T-cell (primary cell): ENCODE data around the gene OTOP3. TPM values are rescaled to one million over a fixed set of nuclear protein-coding genes. Genes with fewer than 3 reads are reported as not detected.

Source experiments
- ATAC-seq, 4 experiments: fragments of 200-7000 bp in 3 of 4; fragments of 150-1000 bp in 1 of 4; cut with Tn5 transposase; replicated peaks in 1 of 4; 1 replicate in 3 of 4; 2 replicates in 1 of 4; pipeline ENCODE4 v1.10.0; 2021; ENCODE audit warnings: moderate library complexity in 3 of 4, mild to moderate bottlenecking in 2 of 4, moderate number of reproducible peaks in 1 of 4
- CTCF ChIA-PET, 2 donors: fragments of 300-600 bp; sonication (Branson Sonifier 250); formaldehyde crosslinking; loops; one replicate each; lab custom pipeline; 2022; ENCODE audit warnings: antibody characterized with exemption in 2 of 2; lab: Charles Lee
- POLR2A ChIA-PET, 2 donors: fragments of 300-600 bp; sonication (Branson Sonifier 250); formaldehyde crosslinking; loops; one replicate each; lab custom pipeline; 2022; ENCODE audit warnings: antibody characterized with exemption in 2 of 2; lab: Charles Lee
- DNase-seq, 35 experiments: peaks; one replicate each; pipeline versions ENCODE4 v3.0.0 to v3.0.0-alpha.2; 2013 to 2023
- H3K27ac ChIP-seq: one replicate; pipeline ENCODE4 v1.5.1; 2013; ENCODE audit warnings: low read length
- H3K27me3 ChIP-seq, 2 experiments: replicated peaks in 1 of 2; 1 replicate in 1 of 2; 2 replicates in 1 of 2; pipeline versions ENCODE4 v1.6.1 to v1.7.0; 2013; ENCODE audit warnings: low read length in 1 of 2, mixed read lengths in 1 of 2; ENCODE audit not compliant: control insufficient read depth in 2 of 2, insufficient read depth in 2 of 2; ENCODE audit errors: extremely low read depth in 1 of 2
- H3K36me3 ChIP-seq, 2 donors: 1 replicate in 1 of 2; 2 replicates in 1 of 2; pipeline versions ENCODE4 v1.6.1 to v1.7.0; 2013; ENCODE audit warnings: low read length in 1 of 2; ENCODE audit not compliant: control insufficient read depth in 2 of 2, insufficient read depth in 1 of 2; ENCODE audit errors: extremely low read depth in 1 of 2
- H3K4me1 ChIP-seq, 2 experiments: 1 replicate in 1 of 2; 2 replicates in 1 of 2; pipeline versions ENCODE4 v1.6.1 to v1.7.0; 2013; ENCODE audit warnings: low read length in 2 of 2, mixed read lengths in 1 of 2; ENCODE audit not compliant: insufficient read depth in 2 of 2, control insufficient read depth in 1 of 2; ENCODE audit errors: extremely low read depth in 1 of 2
- H3K4me3 ChIP-seq, 2 donors: 1 replicate in 1 of 2; 2 replicates in 1 of 2; pipeline versions ENCODE4 v1.5.1 to v1.7.0; 2013; ENCODE audit warnings: mild to moderate bottlenecking in 2 of 2, low read length in 1 of 2, moderate library complexity in 1 of 2; ENCODE audit not compliant: control insufficient read depth in 1 of 2; ENCODE audit errors: extremely low read depth in 1 of 2
- H3K9me3 ChIP-seq: 2 replicates; pipeline ENCODE4 v1.7.0; 2013
- H3K27ac Mint-ChIP-seq, 2 donors: one replicate each; pipeline ENCODE4 v1.8.0; 2020 to 2021; ENCODE audit warnings: mild to moderate bottlenecking in 2 of 2, mixed read lengths in 2 of 2
- H3K27me3 Mint-ChIP-seq, 2 donors: one replicate each; pipeline ENCODE4 v1.8.0; 2021 to 2022; ENCODE audit warnings: mixed read lengths in 2 of 2
- H3K36me3 Mint-ChIP-seq: one replicate; pipeline ENCODE4 v1.8.0; 2021; ENCODE audit warnings: mixed read lengths
- H3K4me1 Mint-ChIP-seq, 3 donors: one replicate each; pipeline ENCODE4 v1.8.0; 2020 to 2022; ENCODE audit warnings: mixed read lengths in 3 of 3, mild to moderate bottlenecking in 1 of 3
- H3K4me3 Mint-ChIP-seq, 3 donors: one replicate each; pipeline ENCODE4 v1.8.0; 2020 to 2022; ENCODE audit warnings: mild to moderate bottlenecking in 3 of 3, mixed read lengths in 3 of 3, moderate library complexity in 3 of 3
- H3K9me3 Mint-ChIP-seq, 3 donors: one replicate each; pipeline ENCODE4 v1.8.0; 2020 to 2022; ENCODE audit warnings: mixed read lengths in 3 of 3
- WGBS: methylation state at CpG from one replicate; pipeline ENCODE4 v1.1.5; 2013; ENCODE audit warnings: missing lambda C conversion rate; ENCODE audit not compliant: insufficient coverage; 5-methylcytosine and 5-hydroxymethylcytosine counted together
- total RNA-seq, 35 experiments: library from RNA in 6 of 35; stranded (reverse) in 6 of 35; fragments of 120-200 nt in 1 of 35; gene quantifications; one replicate each; pipeline versions ENCODE4 v1.2.1 to v1.2.4 and lab custom pipeline; 2013 to 2026

OTOP3 gene
- total RNA-seq, 5 donors from 2014 or later (not counting 1 experiment from before 2014, with no cell fraction given), result not detected

GRCh38 chr17:74945543-74945942 is 9.8 kb downstream of the OTOP3 start:
- CTCF ChIA-PET, result no interaction called here
- H3K27me3 ChIP-seq, result peaks cover 5 to 55% of the 10 kb centered on the region in 2 experiments
- Mint-ChIP-seq H3K27me3 (peaks cover 11 to 18% of the 10 kb centered on the region in 2 donors), H3K36me3 (no peaks in the 10 kb centered on the region), H3K4me3 (no peak overlapping the region), H3K4me1 (no peaks in the 10 kb centered on the region), H3K27ac (no peak overlapping the region), H3K9me3 (no peaks in the 10 kb centered on the region)
- no peak for ATAC-seq
- H3K36me3 ChIP-seq, result no peaks in the 10 kb centered on the region
- no peak for DNase-seq
- WGBS, result 50% methylated on average over 2 of the region's 6 CpGs
- H3K27ac ChIP-seq, result no peak overlapping the region
- no peaks in the 10 kb centered on the region for H3K9me3 ChIP-seq
- POLR2A ChIA-PET, result no interaction called here
- H3K4me1 ChIP-seq, result no peaks in the 10 kb centered on the region
- no peak overlapping the region for H3K4me3 ChIP-seq

GRCh38 chr17:74946641-74947040 is 10.9 kb downstream of the OTOP3 start:
- no peaks in the 10 kb centered on the region for H3K36me3 Mint-ChIP-seq
- no peaks in the 10 kb centered on the region for H3K4me1 ChIP-seq
- H3K9me3 ChIP-seq, result no peaks in the 10 kb centered on the region
- H3K27me3 Mint-ChIP-seq, result peaks cover 7 to 13% of the 10 kb centered on the region in 2 donors
- no peaks in the 10 kb centered on the region for H3K4me1 Mint-ChIP-seq
- no peak for DNase-seq
- H3K36me3 ChIP-seq, result no peaks in the 10 kb centered on the region
- H3K27ac ChIP-seq, result no peak overlapping the region
- H3K4me3 Mint-ChIP-seq, result no peak overlapping the region
- peaks cover 4 to 56% of the 10 kb centered on the region in 2 experiments for H3K27me3 ChIP-seq
- ATAC-seq, result no peak
- no peak overlapping the region for H3K27ac Mint-ChIP-seq
- H3K4me3 ChIP-seq, result no peak overlapping the region
- ChIA-PET CTCF (no interaction called here), POLR2A (no interaction called here)
- no peaks in the 10 kb centered on the region for H3K9me3 Mint-ChIP-seq
- WGBS, result 79% methylated on average over 6 of the region's 14 CpGs

GRCh38 chr17:74947041-74947754 is 11.5 kb downstream of the OTOP3 start:
- Mint-ChIP-seq H3K27me3 (peaks cover 3 to 9% of the 10 kb centered on the region in 2 donors), H3K9me3 (no peaks in the 10 kb centered on the region), H3K4me1 (no peaks in the 10 kb centered on the region), H3K27ac (no peak overlapping the region), H3K4me3 (no peak overlapping the region), H3K36me3 (no peaks in the 10 kb centered on the region)
- Histone ChIP-seq H3K9me3 (no peaks in the 10 kb centered on the region), H3K4me1 (no peaks in the 10 kb centered on the region), H3K27me3 (peaks cover 4 to 53% of the 10 kb centered on the region in 2 experiments), H3K4me3 (no peak overlapping the region), H3K36me3 (no peaks in the 10 kb centered on the region), H3K27ac (no peak overlapping the region)
- no peak for ATAC-seq
- no peak for DNase-seq
- ChIA-PET POLR2A (no interaction called here), CTCF (no interaction called here)
- 86% methylated on average over 15 of the region's 17 CpGs for WGBS

DNA sequence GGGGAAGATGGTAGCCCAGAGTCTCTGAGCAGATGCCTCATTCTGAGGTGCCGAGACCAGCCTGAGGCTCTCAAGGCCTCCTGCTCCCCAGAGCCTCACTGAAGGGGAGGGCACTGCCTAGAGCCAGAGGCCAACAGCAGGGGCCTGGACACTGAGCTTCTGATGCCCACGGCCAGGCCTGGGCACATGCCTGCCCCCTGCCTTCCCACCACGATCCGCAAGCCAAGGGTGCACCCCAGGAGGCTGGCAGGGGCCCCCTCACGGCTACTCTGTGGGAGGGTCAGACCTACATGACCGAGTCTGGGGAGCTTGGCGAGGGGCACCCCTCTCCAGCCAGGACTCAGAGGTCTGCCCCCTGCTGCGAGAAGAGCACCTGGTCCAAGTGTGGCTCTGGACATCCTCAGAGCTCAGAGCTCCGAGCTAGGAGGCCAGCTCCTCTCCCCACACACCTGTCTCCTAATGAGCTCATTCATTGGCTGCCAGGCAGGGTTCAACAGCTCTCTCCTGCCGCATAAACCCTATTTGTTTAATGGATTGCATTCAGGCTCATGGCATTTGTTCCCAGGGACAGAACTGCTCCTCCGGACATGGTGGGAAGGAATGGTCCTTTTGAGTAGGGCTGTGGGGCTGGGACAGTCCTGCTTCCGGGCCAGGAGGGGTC is 13.9 kb downstream of the OTOP3 start:
- CTCF ChIA-PET, result interaction anchor here (0.6 to 0.8 kb wide), 2 partner anchors 15 to 117 kb away, joined by 3 to 8 read pairs; no protein-coding TSS in a partner anchor
- no peak for ATAC-seq
- Histone ChIP-seq H3K4me1 (no peaks in the 10 kb centered on the region), H3K27me3 (peaks cover 2 to 50% of the 10 kb centered on the region in 2 experiments), H3K27ac (no peak overlapping the region), H3K4me3 (no peak overlapping the region), H3K9me3 (no peaks in the 10 kb centered on the region), H3K36me3 (no peaks in the 10 kb centered on the region)
- peaks cover 3% of the 10 kb centered on the region in 2 donors for H3K27me3 Mint-ChIP-seq
- 68% methylated on average over 6 of the region's 12 CpGs for WGBS
- H3K9me3 Mint-ChIP-seq, result no peaks in the 10 kb centered on the region
- H3K36me3 Mint-ChIP-seq, result no peaks in the 10 kb centered on the region
- H3K4me1 Mint-ChIP-seq, result no peaks in the 10 kb centered on the region
- no peak overlapping the region for H3K27ac Mint-ChIP-seq
- DNase-seq, result no peak
- H3K4me3 Mint-ChIP-seq, result no peak overlapping the region
- POLR2A ChIA-PET, result interaction anchor here in 1 of 2 donors (0.7 kb wide), 1 partner anchor 11 kb away, joined by 3 read pairs; no protein-coding TSS in a partner anchor

DNA sequence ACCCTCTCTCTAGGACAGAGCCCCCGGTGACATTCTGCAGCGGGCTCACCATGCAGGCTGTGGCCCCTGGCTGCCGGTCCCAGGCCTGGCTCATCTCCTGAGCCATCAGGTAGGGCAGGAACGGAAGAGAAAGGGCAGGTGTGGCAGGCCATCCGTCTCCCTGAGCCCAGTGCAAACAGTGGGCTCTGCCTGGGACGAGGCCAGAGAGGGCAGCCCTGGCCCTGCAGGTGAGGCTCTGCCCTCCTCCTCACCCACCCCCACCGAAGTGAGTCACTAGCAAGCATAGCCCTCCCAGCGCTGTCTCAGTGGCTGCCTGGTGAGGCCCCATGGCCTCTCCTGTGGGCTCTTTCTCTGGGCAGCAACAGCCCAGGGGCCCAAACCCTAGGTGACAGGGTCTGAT is 14.5 kb downstream of the OTOP3 start:
- H3K27ac ChIP-seq, result no peak overlapping the region
- ATAC-seq, result no peak
- Mint-ChIP-seq H3K27me3 (peaks cover 2 to 3% of the 10 kb centered on the region in 2 donors), H3K4me3 (no peak overlapping the region), H3K36me3 (no peaks in the 10 kb centered on the region), H3K27ac (no peak overlapping the region), H3K9me3 (no peaks in the 10 kb centered on the region), H3K4me1 (no peaks in the 10 kb centered on the region)
- H3K9me3 ChIP-seq, result no peaks in the 10 kb centered on the region
- peaks cover under 1 to 52% of the 10 kb centered on the region in 2 experiments for H3K27me3 ChIP-seq
- POLR2A ChIA-PET, result interaction anchor here in 1 of 2 donors (0.7 kb wide), 1 partner anchor 11 kb away, joined by 3 read pairs; no protein-coding TSS in a partner anchor
- H3K4me3 ChIP-seq, result no peak overlapping the region
- CTCF ChIA-PET, result no interaction called here
- H3K36me3 ChIP-seq, result no peaks in the 10 kb centered on the region
- DNase-seq, result no peak
- no peaks in the 10 kb centered on the region for H3K4me1 ChIP-seq
- 65% methylated on average over 7 of the region's 8 CpGs for WGBS

GRCh38 chr17:74951065-74951464 is 15.4 kb downstream of the OTOP3 start:
- ChIA-PET POLR2A (no interaction called here), CTCF (no interaction called here)
- Histone ChIP-seq H3K9me3 (no peaks in the 10 kb centered on the region), H3K36me3 (no peaks in the 10 kb centered on the region), H3K27ac (no peak overlapping the region), H3K4me1 (no peaks in the 10 kb centered on the region), H3K4me3 (no peak overlapping the region), H3K27me3 (peaks cover 0 to 59% of the 10 kb centered on the region in 2 experiments)
- H3K27me3 Mint-ChIP-seq, result peaks cover 0 to 3% of the 10 kb centered on the region in 2 donors
- H3K4me3 Mint-ChIP-seq, result no peak overlapping the region
- H3K27ac Mint-ChIP-seq, result no peak overlapping the region
- no peaks in the 10 kb centered on the region for H3K36me3 Mint-ChIP-seq
- WGBS, result 60% methylated on average over 1 of the region's 3 CpGs
- H3K4me1 Mint-ChIP-seq, result no peaks in the 10 kb centered on the region
- ATAC-seq (no peak), DNase-seq (no peak)
- H3K9me3 Mint-ChIP-seq, result no peaks in the 10 kb centered on the region
